ENCODE measurements around the gene EXOSC5. TPM values are rescaled to one million over a fixed set of nuclear protein-coding genes. Genes with fewer than 3 reads are reported as not detected.

EXOSC5 gene
- total RNA-seq, 2 donors from 2014 or later = 15.7 to 23.6 TPM

DNA sequence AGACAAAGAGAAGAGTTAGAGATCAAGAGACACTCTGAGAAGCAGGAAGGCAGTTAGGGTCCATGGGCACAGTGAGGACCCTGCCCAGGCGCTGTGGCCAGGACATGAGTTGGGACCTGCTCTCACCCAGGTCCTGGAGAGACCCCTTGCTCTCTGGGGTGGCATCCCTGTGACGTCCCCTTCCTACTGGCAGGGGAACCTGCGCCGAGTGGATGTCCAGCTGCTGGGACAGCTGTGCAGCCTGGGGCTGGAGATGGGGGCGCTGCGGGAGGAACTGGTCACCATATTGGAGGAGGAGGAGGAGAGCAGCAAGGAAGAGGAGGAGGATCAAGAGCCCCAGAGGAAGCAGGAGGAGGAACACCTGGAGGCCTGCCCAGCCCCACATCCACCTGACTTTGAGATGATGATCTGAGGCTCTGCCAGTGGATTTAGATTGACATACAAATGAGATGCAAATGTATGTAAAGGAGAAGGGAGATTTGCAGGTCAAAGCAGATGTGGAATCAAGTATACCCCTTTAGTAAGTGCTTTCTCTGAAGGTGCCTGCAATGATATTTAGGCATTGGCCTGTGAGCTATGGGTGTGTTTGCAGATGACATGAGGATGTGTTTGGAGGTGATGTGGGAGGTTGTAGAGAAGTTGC, 46.8 kb upstream of the EXOSC5 start:
- TF ChIP-seq CTCF (conservative IDR thresholded peaks at IDR 0.05) = no peak
- Histone ChIP-seq H3K27ac (ENCODE audit: low read depth, low read length) (no peak overlapping the region), H3K36me3 (ENCODE audit: control insufficient read depth, insufficient read depth, low read length) (no peaks in the 10 kb centered on the region), H3K9me3 (ENCODE audit: control insufficient read depth, low read length) (no peaks in the 10 kb centered on the region), H3K9ac (ENCODE audit: extremely low read depth, low read length, poor library complexity, severe bottlenecking) (no peak overlapping the region), H3K27me3 (ENCODE audit: control insufficient read depth, insufficient read depth, low read length, poor library complexity, severe bottlenecking) (peaks cover 25% of the 10 kb centered on the region), H3K4me3 (ENCODE audit: low read length) (no peak overlapping the region), H3K4me1 (ENCODE audit: control insufficient read depth, insufficient read depth, low read length) (no peaks in the 10 kb centered on the region)
- H3K27ac Mint-ChIP-seq = no peak overlapping the region
- 68 to 77% methylated on average over 3 to 6 of the region's 6 CpGs for WGBS, 2 experiments (ENCODE audit: insufficient coverage in 1 of 2, insufficient read length in 1 of 2)
- no peaks in the 10 kb centered on the region for H3K4me1 Mint-ChIP-seq
- no peak overlapping the region for H3K4me3 Mint-ChIP-seq
- H3K27me3 Mint-ChIP-seq (ENCODE audit: insufficient read depth) = peaks cover 47% of the 10 kb centered on the region
- no peaks in the 10 kb centered on the region for H3K36me3 Mint-ChIP-seq (ENCODE audit: low read depth)
- H3K9me3 Mint-ChIP-seq = no peaks in the 10 kb centered on the region
- no peak for DNase-seq

- Histone ChIP-seq H3K4me3 (ENCODE audit: low read length) (no peak within 1 kb of the TSS), H3K9ac (ENCODE audit: extremely low read depth, low read length, poor library complexity, severe bottlenecking) (no peak within 1 kb of the TSS), H3K27ac (ENCODE audit: low read depth, low read length) (no peak within 1 kb of the TSS), H3K36me3 (ENCODE audit: control insufficient read depth, insufficient read depth, low read length) (peaks cover 6% of the 10 kb centered on the region), H3K9me3 (ENCODE audit: control insufficient read depth, low read length) (no peaks in the 10 kb centered on the region), H3K27me3 (ENCODE audit: control insufficient read depth, insufficient read depth, low read length, poor library complexity, severe bottlenecking) (peaks cover 13% of the 10 kb centered on the region), H3K4me1 (ENCODE audit: control insufficient read depth, insufficient read depth, low read length) (no peaks in the 10 kb centered on the region)
- 64 to 80% methylated on average over 5 to 7 of the region's 7 CpGs for WGBS, 2 experiments (ENCODE audit: insufficient coverage in 1 of 2, insufficient read length in 1 of 2)
- Mint-ChIP-seq H3K4me1 (no peaks in the 10 kb centered on the region), H3K36me3 (ENCODE audit: low read depth) (peaks cover 7% of the 10 kb centered on the region), H3K27ac (no peak within 1 kb of the TSS), H3K4me3 (no peak within 1 kb of the TSS), H3K9me3 (no peaks in the 10 kb centered on the region), H3K27me3 (ENCODE audit: insufficient read depth) (peaks cover 38% of the 10 kb centered on the region)
- TF ChIP-seq CTCF (conservative IDR thresholded peaks at IDR 0.05) = no peak
- no peak for DNase-seq
Measured at GRCh38 chr19:41442473-41443355, 45.6 kb upstream of the EXOSC5 start, which contains the start of gene ERICH4. TSS of gene ERICH4 (plus strand) at chr19:41443156. CDS start at chr19:41443170, 14 bp downstream.

GRCh38 chr19:41441321-41441945, 44.3 kb upstream of the EXOSC5 start:
- Histone ChIP-seq H3K9ac (ENCODE audit: extremely low read depth, low read length, poor library complexity, severe bottlenecking) (no peak overlapping the region), H3K4me1 (ENCODE audit: control insufficient read depth, insufficient read depth, low read length) (no peaks in the 10 kb centered on the region), H3K9me3 (ENCODE audit: control insufficient read depth, low read length) (no peaks in the 10 kb centered on the region), H3K27me3 (ENCODE audit: control insufficient read depth, insufficient read depth, low read length, poor library complexity, severe bottlenecking) (peaks cover 2% of the 10 kb centered on the region), H3K36me3 (ENCODE audit: control insufficient read depth, insufficient read depth, low read length) (peaks cover 7% of the 10 kb centered on the region), H3K4me3 (ENCODE audit: low read length) (no peak overlapping the region), H3K27ac (ENCODE audit: low read depth, low read length) (no peak overlapping the region)
- Mint-ChIP-seq H3K4me3 (no peak overlapping the region), H3K27ac (no peak overlapping the region), H3K4me1 (peaks cover 4% of the 10 kb centered on the region), H3K9me3 (no peaks in the 10 kb centered on the region), H3K27me3 (ENCODE audit: insufficient read depth) (peaks cover 27% of the 10 kb centered on the region), H3K36me3 (ENCODE audit: low read depth) (peaks cover 15% of the 10 kb centered on the region)
- WGBS, 2 experiments (ENCODE audit: insufficient coverage in 1 of 2, insufficient read length in 1 of 2) = 75 to 82% methylated on average over 4 to 15 of the region's 15 CpGs
- TF ChIP-seq CTCF (conservative IDR thresholded peaks at IDR 0.05) = no peak
- DNase-seq = no peak
